T-cell (primary cell): ENCODE data around the gene GOLGA5. TPM values are rescaled to one million over a fixed set of nuclear protein-coding genes. Genes with fewer than 3 reads are reported as not detected.

ENCODE experiments used
- ATAC-seq, 4 experiments: fragments of 200-7000 bp in 3 of 4; fragments of 150-1000 bp in 1 of 4; cut with Tn5 transposase; replicated peaks in 1 of 4; 1 replicate in 3 of 4; 2 replicates in 1 of 4; pipeline ENCODE4 v1.10.0; 2021; ENCODE audit warnings: moderate library complexity in 3 of 4, mild to moderate bottlenecking in 2 of 4, moderate number of reproducible peaks in 1 of 4
- CTCF ChIA-PET, 2 donors: fragments of 300-600 bp; sonication (Branson Sonifier 250); formaldehyde crosslinking; loops; one replicate each; lab custom pipeline; 2022; ENCODE audit warnings: antibody characterized with exemption in 2 of 2; lab: Charles Lee
- POLR2A ChIA-PET, 2 donors: fragments of 300-600 bp; sonication (Branson Sonifier 250); formaldehyde crosslinking; loops; one replicate each; lab custom pipeline; 2022; ENCODE audit warnings: antibody characterized with exemption in 2 of 2; lab: Charles Lee
- DNase-seq, 35 experiments: peaks; one replicate each; pipeline versions ENCODE4 v3.0.0 to v3.0.0-alpha.2; 2013 to 2023
- H3K27ac ChIP-seq: one replicate; pipeline ENCODE4 v1.5.1; 2013; ENCODE audit warnings: low read length
- H3K27me3 ChIP-seq, 2 experiments: replicated peaks in 1 of 2; 1 replicate in 1 of 2; 2 replicates in 1 of 2; pipeline versions ENCODE4 v1.6.1 to v1.7.0; 2013; ENCODE audit warnings: low read length in 1 of 2, mixed read lengths in 1 of 2; ENCODE audit not compliant: control insufficient read depth in 2 of 2, insufficient read depth in 2 of 2; ENCODE audit errors: extremely low read depth in 1 of 2
- H3K36me3 ChIP-seq, 2 donors: 1 replicate in 1 of 2; 2 replicates in 1 of 2; pipeline versions ENCODE4 v1.6.1 to v1.7.0; 2013; ENCODE audit warnings: low read length in 1 of 2; ENCODE audit not compliant: control insufficient read depth in 2 of 2, insufficient read depth in 1 of 2; ENCODE audit errors: extremely low read depth in 1 of 2
- H3K4me1 ChIP-seq, 2 experiments: 1 replicate in 1 of 2; 2 replicates in 1 of 2; pipeline versions ENCODE4 v1.6.1 to v1.7.0; 2013; ENCODE audit warnings: low read length in 2 of 2, mixed read lengths in 1 of 2; ENCODE audit not compliant: insufficient read depth in 2 of 2, control insufficient read depth in 1 of 2; ENCODE audit errors: extremely low read depth in 1 of 2
- H3K4me3 ChIP-seq, 2 donors: 1 replicate in 1 of 2; 2 replicates in 1 of 2; pipeline versions ENCODE4 v1.5.1 to v1.7.0; 2013; ENCODE audit warnings: mild to moderate bottlenecking in 2 of 2, low read length in 1 of 2, moderate library complexity in 1 of 2; ENCODE audit not compliant: control insufficient read depth in 1 of 2; ENCODE audit errors: extremely low read depth in 1 of 2
- H3K9me3 ChIP-seq: 2 replicates; pipeline ENCODE4 v1.7.0; 2013
- H3K27ac Mint-ChIP-seq, 2 donors: one replicate each; pipeline ENCODE4 v1.8.0; 2020 to 2021; ENCODE audit warnings: mild to moderate bottlenecking in 2 of 2, mixed read lengths in 2 of 2
- H3K27me3 Mint-ChIP-seq, 2 donors: one replicate each; pipeline ENCODE4 v1.8.0; 2021 to 2022; ENCODE audit warnings: mixed read lengths in 2 of 2
- H3K36me3 Mint-ChIP-seq: one replicate; pipeline ENCODE4 v1.8.0; 2021; ENCODE audit warnings: mixed read lengths
- H3K4me1 Mint-ChIP-seq, 3 donors: one replicate each; pipeline ENCODE4 v1.8.0; 2020 to 2022; ENCODE audit warnings: mixed read lengths in 3 of 3, mild to moderate bottlenecking in 1 of 3
- H3K4me3 Mint-ChIP-seq, 3 donors: one replicate each; pipeline ENCODE4 v1.8.0; 2020 to 2022; ENCODE audit warnings: mild to moderate bottlenecking in 3 of 3, mixed read lengths in 3 of 3, moderate library complexity in 3 of 3
- H3K9me3 Mint-ChIP-seq, 3 donors: one replicate each; pipeline ENCODE4 v1.8.0; 2020 to 2022; ENCODE audit warnings: mixed read lengths in 3 of 3
- WGBS: methylation state at CpG from one replicate; pipeline ENCODE4 v1.1.5; 2013; ENCODE audit warnings: missing lambda C conversion rate; ENCODE audit not compliant: insufficient coverage; 5-methylcytosine and 5-hydroxymethylcytosine counted together
- total RNA-seq, 35 experiments: library from RNA in 6 of 35; stranded (reverse) in 6 of 35; fragments of 120-200 nt in 1 of 35; gene quantifications; one replicate each; pipeline versions ENCODE4 v1.2.1 to v1.2.4 and lab custom pipeline; 2013 to 2026

The GOLGA5 gene
- total RNA-seq, 5 donors from 2014 or later (not counting 1 experiment from before 2014, with no cell fraction given) = 14.1 to 24.3 (median 21.5) TPM

- WGBS = 83% methylated on average over 9 of the region's 11 CpGs
- H3K4me3 ChIP-seq = no peak overlapping the region
- no peaks in the 10 kb centered on the region for H3K4me1 ChIP-seq
- H3K4me3 Mint-ChIP-seq = no peak overlapping the region
- POLR2A ChIA-PET = no interaction called here
- DNase-seq (no peak), ATAC-seq (no peak)
- H3K27ac ChIP-seq = no peak overlapping the region
- no peaks in the 10 kb centered on the region for H3K9me3 ChIP-seq
- H3K36me3 Mint-ChIP-seq = no peaks in the 10 kb centered on the region
- peaks cover 0 to 13% (median 0%) of the 10 kb centered on the region in 3 donors for H3K9me3 Mint-ChIP-seq
- H3K27me3 Mint-ChIP-seq = peaks cover 11 to 34% of the 10 kb centered on the region in 2 donors
- H3K36me3 ChIP-seq = no peaks in the 10 kb centered on the region
- H3K4me1 Mint-ChIP-seq = peaks cover 0 to 5% (median 5%) of the 10 kb centered on the region in 3 donors
- no peak overlapping the region for H3K27ac Mint-ChIP-seq
- H3K27me3 ChIP-seq = peaks cover 0 to 26% of the 10 kb centered on the region in 2 experiments
- CTCF ChIA-PET = no interaction called here
Observed at GRCh38 chr14:92886337-92886736, 92.2 kb downstream of the GOLGA5 start.

DNA sequence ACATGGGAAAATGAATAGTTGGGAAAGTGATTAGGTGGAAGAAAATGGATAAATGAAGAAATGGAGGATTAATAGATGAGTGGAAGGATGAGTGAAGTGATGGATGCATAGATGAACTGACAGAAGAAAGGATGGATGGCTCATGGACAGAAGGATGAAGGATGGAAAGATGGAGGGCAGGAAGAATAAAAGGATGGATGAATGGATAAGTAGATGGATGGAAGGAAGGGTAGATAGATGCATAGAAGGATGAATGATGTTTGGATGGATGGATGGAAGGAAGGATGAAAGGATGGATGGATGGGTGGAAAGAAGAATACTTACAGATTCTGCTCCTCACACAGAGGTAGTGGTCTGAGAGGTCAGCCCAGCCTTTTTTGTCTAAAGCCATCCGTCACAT lies 93.1 kb downstream of the GOLGA5 start:
- Histone ChIP-seq H3K4me1 (no peaks in the 10 kb centered on the region), H3K27me3 (peaks cover 0 to 28% of the 10 kb centered on the region in 2 experiments), H3K36me3 (no peaks in the 10 kb centered on the region), H3K4me3 (no peak overlapping the region), H3K9me3 (no peaks in the 10 kb centered on the region), H3K27ac (no peak overlapping the region)
- no peaks in the 10 kb centered on the region for H3K36me3 Mint-ChIP-seq
- peaks cover 6 to 28% of the 10 kb centered on the region in 2 donors for H3K27me3 Mint-ChIP-seq
- no CpG with 5 or more reads among the region's 1 CpG for WGBS
- POLR2A ChIA-PET = no interaction called here
- no peak overlapping the region for H3K4me3 Mint-ChIP-seq
- DNase-seq (no peak), ATAC-seq (no peak)
- H3K9me3 Mint-ChIP-seq = peaks cover 0 to 13% (median 0%) of the 10 kb centered on the region in 3 donors
- CTCF ChIA-PET = no interaction called here
- no peak overlapping the region for H3K27ac Mint-ChIP-seq
- peaks cover 0 to 5% (median 5%) of the 10 kb centered on the region in 3 donors for H3K4me1 Mint-ChIP-seq

- Histone ChIP-seq H3K4me3 (no peak overlapping the region), H3K9me3 (no peaks in the 10 kb centered on the region), H3K27ac (no peak overlapping the region), H3K4me1 (no peaks in the 10 kb centered on the region), H3K36me3 (no peaks in the 10 kb centered on the region), H3K27me3 (peaks cover 0 to 28% of the 10 kb centered on the region in 2 experiments)
- Mint-ChIP-seq H3K27me3 (peaks cover 6 to 32% of the 10 kb centered on the region in 2 donors), H3K36me3 (no peaks in the 10 kb centered on the region), H3K9me3 (peaks cover 6 to 22% (median 12%) of the 10 kb centered on the region in 3 donors), H3K4me1 (peaks cover 0 to 5% (median 5%) of the 10 kb centered on the region in 3 donors), H3K27ac (no peak overlapping the region), H3K4me3 (no peak overlapping the region)
- ATAC-seq (no peak), DNase-seq (no peak)
- POLR2A ChIA-PET = no interaction called here
- CTCF ChIA-PET = no interaction called here
Observed at GRCh38 chr14:92888896-92889295, 94.8 kb downstream of the GOLGA5 start.

Other genes with a start within 250 kb of the GOLGA5 start
- 10 to 100 TPM in 2 of 5 donors, 1 to 10 TPM in 3; 6.1 to 11.1 (median 8.8) TPM for gene LGMN, start 45.7 kb upstream of the GOLGA5 start, total RNA-seq
- under 1 TPM in 1 of 5 donors, not detected in 4; 0.18 TPM for gene CHGA, start 128.8 kb downstream of the GOLGA5 start, total RNA-seq